Fibroblast of lung (primary cell): ENCODE results near the gene CDC42SE2.

ENCODE experiments used
- EZH2 ChIP-seq: IDR thresholded peaks from 2 replicates; pipeline ENCODE4 v1.5.1; 2012; ENCODE audit warnings: low read length, control low read depth, mild to moderate bottlenecking; ENCODE audit errors: missing control alignments
- TF ChIP-seq, protein P1 (sequence below), 2 donors: IDR thresholded peaks in 1 of 2; conservative IDR thresholded peaks in 1 of 2; 1 replicate in 1 of 2; 2 replicates in 1 of 2; pipeline ENCODE4 v1.5.1; 2011 to 2012; ENCODE audit warnings: low read length in 2 of 2, control low read depth in 1 of 2, inconsistent platforms in 1 of 2, low read depth in 1 of 2, mild to moderate bottlenecking in 1 of 2

DNA sequence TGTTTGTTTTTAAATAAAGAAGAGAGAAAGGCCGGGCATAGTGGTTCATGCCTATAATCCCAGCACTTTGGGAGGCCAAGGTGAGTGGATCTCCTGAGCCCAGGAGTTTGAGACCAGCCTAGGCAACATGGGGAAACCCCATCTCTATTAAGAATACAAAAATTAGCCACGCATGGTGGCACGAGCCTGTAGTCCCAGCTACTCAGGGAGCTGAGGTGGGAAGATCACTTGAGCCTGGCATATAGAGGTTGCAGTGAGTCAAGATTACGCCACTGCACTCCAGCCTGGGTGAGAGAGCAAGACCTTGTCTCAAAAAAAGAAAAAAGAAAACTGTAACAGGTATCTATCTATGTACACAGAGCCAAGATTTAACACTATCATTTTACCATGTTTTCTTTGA, 34.2 kb upstream of the CDC42SE2 start:
- TF ChIP-seq, protein P1, sequence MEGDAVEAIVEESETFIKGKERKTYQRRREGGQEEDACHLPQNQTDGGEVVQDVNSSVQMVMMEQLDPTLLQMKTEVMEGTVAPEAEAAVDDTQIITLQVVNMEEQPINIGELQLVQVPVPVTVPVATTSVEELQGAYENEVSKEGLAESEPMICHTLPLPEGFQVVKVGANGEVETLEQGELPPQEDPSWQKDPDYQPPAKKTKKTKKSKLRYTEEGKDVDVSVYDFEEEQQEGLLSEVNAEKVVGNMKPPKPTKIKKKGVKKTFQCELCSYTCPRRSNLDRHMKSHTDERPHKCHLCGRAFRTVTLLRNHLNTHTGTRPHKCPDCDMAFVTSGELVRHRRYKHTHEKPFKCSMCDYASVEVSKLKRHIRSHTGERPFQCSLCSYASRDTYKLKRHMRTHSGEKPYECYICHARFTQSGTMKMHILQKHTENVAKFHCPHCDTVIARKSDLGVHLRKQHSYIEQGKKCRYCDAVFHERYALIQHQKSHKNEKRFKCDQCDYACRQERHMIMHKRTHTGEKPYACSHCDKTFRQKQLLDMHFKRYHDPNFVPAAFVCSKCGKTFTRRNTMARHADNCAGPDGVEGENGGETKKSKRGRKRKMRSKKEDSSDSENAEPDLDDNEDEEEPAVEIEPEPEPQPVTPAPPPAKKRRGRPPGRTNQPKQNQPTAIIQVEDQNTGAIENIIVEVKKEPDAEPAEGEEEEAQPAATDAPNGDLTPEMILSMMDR (conservative IDR thresholded peaks at IDR 0.05 in 1 of 2, IDR thresholded peaks at IDR 0.05 in 1 of 2; ENCODE audit: low read depth in 1 of 2, low read length in 2 of 2): no peak
- TF ChIP-seq EZH2: no peak
